T-cell (primary cell): ENCODE data around the gene CELF2. TPM values are rescaled to one million over a fixed set of nuclear protein-coding genes. Genes with fewer than 3 reads are reported as not detected.

Source experiments
- ATAC-seq, 4 experiments: fragments of 200-7000 bp in 3 of 4; fragments of 150-1000 bp in 1 of 4; cut with Tn5 transposase; replicated peaks in 1 of 4; 1 replicate in 3 of 4; 2 replicates in 1 of 4; pipeline ENCODE4 v1.10.0; 2021; ENCODE audit warnings: moderate library complexity in 3 of 4, mild to moderate bottlenecking in 2 of 4, moderate number of reproducible peaks in 1 of 4
- CTCF ChIA-PET, 2 donors: fragments of 300-600 bp; sonication (Branson Sonifier 250); formaldehyde crosslinking; loops; one replicate each; lab custom pipeline; 2022; ENCODE audit warnings: antibody characterized with exemption in 2 of 2; lab: Charles Lee
- POLR2A ChIA-PET, 2 donors: fragments of 300-600 bp; sonication (Branson Sonifier 250); formaldehyde crosslinking; loops; one replicate each; lab custom pipeline; 2022; ENCODE audit warnings: antibody characterized with exemption in 2 of 2; lab: Charles Lee
- DNase-seq, 35 experiments: peaks; one replicate each; pipeline versions ENCODE4 v3.0.0 to v3.0.0-alpha.2; 2013 to 2023
- H3K27ac ChIP-seq: one replicate; pipeline ENCODE4 v1.5.1; 2013; ENCODE audit warnings: low read length
- H3K27me3 ChIP-seq, 2 experiments: replicated peaks in 1 of 2; 1 replicate in 1 of 2; 2 replicates in 1 of 2; pipeline versions ENCODE4 v1.6.1 to v1.7.0; 2013; ENCODE audit warnings: low read length in 1 of 2, mixed read lengths in 1 of 2; ENCODE audit not compliant: control insufficient read depth in 2 of 2, insufficient read depth in 2 of 2; ENCODE audit errors: extremely low read depth in 1 of 2
- H3K36me3 ChIP-seq, 2 donors: 1 replicate in 1 of 2; 2 replicates in 1 of 2; pipeline versions ENCODE4 v1.6.1 to v1.7.0; 2013; ENCODE audit warnings: low read length in 1 of 2; ENCODE audit not compliant: control insufficient read depth in 2 of 2, insufficient read depth in 1 of 2; ENCODE audit errors: extremely low read depth in 1 of 2
- H3K4me1 ChIP-seq, 2 experiments: 1 replicate in 1 of 2; 2 replicates in 1 of 2; pipeline versions ENCODE4 v1.6.1 to v1.7.0; 2013; ENCODE audit warnings: low read length in 2 of 2, mixed read lengths in 1 of 2; ENCODE audit not compliant: insufficient read depth in 2 of 2, control insufficient read depth in 1 of 2; ENCODE audit errors: extremely low read depth in 1 of 2
- H3K4me3 ChIP-seq, 2 donors: 1 replicate in 1 of 2; 2 replicates in 1 of 2; pipeline versions ENCODE4 v1.5.1 to v1.7.0; 2013; ENCODE audit warnings: mild to moderate bottlenecking in 2 of 2, low read length in 1 of 2, moderate library complexity in 1 of 2; ENCODE audit not compliant: control insufficient read depth in 1 of 2; ENCODE audit errors: extremely low read depth in 1 of 2
- H3K9me3 ChIP-seq: 2 replicates; pipeline ENCODE4 v1.7.0; 2013
- H3K27ac Mint-ChIP-seq, 2 donors: one replicate each; pipeline ENCODE4 v1.8.0; 2020 to 2021; ENCODE audit warnings: mild to moderate bottlenecking in 2 of 2, mixed read lengths in 2 of 2
- H3K27me3 Mint-ChIP-seq, 2 donors: one replicate each; pipeline ENCODE4 v1.8.0; 2021 to 2022; ENCODE audit warnings: mixed read lengths in 2 of 2
- H3K36me3 Mint-ChIP-seq: one replicate; pipeline ENCODE4 v1.8.0; 2021; ENCODE audit warnings: mixed read lengths
- H3K4me1 Mint-ChIP-seq, 3 donors: one replicate each; pipeline ENCODE4 v1.8.0; 2020 to 2022; ENCODE audit warnings: mixed read lengths in 3 of 3, mild to moderate bottlenecking in 1 of 3
- H3K4me3 Mint-ChIP-seq, 3 donors: one replicate each; pipeline ENCODE4 v1.8.0; 2020 to 2022; ENCODE audit warnings: mild to moderate bottlenecking in 3 of 3, mixed read lengths in 3 of 3, moderate library complexity in 3 of 3
- H3K9me3 Mint-ChIP-seq, 3 donors: one replicate each; pipeline ENCODE4 v1.8.0; 2020 to 2022; ENCODE audit warnings: mixed read lengths in 3 of 3
- WGBS: methylation state at CpG from one replicate; pipeline ENCODE4 v1.1.5; 2013; ENCODE audit warnings: missing lambda C conversion rate; ENCODE audit not compliant: insufficient coverage; 5-methylcytosine and 5-hydroxymethylcytosine counted together
- total RNA-seq, 35 experiments: library from RNA in 6 of 35; stranded (reverse) in 6 of 35; fragments of 120-200 nt in 1 of 35; gene quantifications; one replicate each; pipeline versions ENCODE4 v1.2.1 to v1.2.4 and lab custom pipeline; 2013 to 2026

CELF2 gene
- total RNA-seq, 5 donors from 2014 or later (not counting 1 experiment from before 2014, with no cell fraction given), result 149 to 225 (median 166) TPM

DNA sequence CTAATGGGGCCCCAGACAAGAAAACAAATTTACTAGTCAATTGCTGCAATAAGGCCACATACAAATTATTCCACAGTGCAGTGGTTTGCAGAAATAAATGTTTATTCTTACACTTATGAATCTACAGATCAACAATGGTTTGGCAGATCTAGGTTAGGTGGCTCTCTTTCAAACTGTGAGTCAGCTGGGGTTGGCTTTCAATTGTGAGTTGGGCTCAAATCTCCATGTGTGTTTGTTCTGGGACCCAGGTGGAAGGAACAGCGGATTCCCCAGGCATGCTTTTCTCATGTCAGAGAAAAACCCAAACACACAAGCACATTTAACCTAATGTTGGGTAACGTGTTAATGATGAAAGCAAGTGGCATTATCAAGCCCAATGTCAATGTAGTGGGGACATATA is 25.6 kb upstream of the CELF2 start:
- Mint-ChIP-seq H3K4me1 (no peaks in the 10 kb centered on the region), H3K36me3 (no peaks in the 10 kb centered on the region), H3K4me3 (no peak overlapping the region), H3K9me3 (peaks cover 2 to 6% (median 6%) of the 10 kb centered on the region in 3 donors), H3K27ac (no peak overlapping the region), H3K27me3 (peaks cover 18 to 29% of the 10 kb centered on the region in 2 donors)
- DNase-seq (no peak), ATAC-seq (no peak)
- Histone ChIP-seq H3K4me3 (no peak overlapping the region), H3K36me3 (no peaks in the 10 kb centered on the region), H3K27me3 (no peaks in the 10 kb centered on the region), H3K9me3 (no peaks in the 10 kb centered on the region), H3K4me1 (peaks cover 0 to 2% of the 10 kb centered on the region in 2 experiments), H3K27ac (no peak overlapping the region)
- CTCF ChIA-PET, result no interaction called here
- no CpG with 5 or more reads among the region's 2 CpGs for WGBS
- POLR2A ChIA-PET, result no interaction called here

DNA sequence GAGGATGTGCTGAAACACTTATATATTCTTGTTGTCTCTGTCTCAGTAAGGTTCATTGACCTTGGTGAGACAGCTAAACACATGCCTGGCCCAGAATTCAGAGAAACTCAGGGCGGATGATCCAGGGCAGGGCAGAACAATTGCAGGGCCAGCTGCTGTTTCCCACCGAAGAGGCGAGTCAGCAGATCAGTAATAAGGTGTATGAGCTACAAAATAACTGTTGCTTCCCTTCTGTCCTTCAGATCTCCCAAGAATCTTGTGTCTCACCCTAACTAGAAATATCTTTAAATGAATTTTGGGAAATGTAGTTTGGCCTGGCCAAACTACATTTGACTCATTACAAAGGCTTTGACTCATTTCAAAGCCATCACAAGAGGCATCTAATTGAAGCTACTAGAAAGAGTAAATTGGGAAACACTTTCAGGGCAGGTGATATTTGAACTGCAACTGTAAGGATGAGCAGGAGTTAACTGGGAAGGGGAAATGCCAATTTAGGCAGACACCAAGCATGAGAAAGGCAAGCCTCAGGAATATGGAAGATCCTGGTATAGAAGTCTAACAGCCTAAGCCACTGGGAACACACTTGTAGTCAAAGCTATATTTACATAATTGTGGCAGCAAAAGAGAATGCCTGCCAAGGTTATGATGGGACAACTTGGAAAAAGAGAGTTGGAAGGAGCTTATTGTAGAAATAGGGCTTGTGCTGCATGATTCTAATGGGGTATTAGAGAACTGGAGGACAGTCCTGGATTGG is 24.5 kb upstream of the CELF2 start:
- DNase-seq, result no peak

DNA sequence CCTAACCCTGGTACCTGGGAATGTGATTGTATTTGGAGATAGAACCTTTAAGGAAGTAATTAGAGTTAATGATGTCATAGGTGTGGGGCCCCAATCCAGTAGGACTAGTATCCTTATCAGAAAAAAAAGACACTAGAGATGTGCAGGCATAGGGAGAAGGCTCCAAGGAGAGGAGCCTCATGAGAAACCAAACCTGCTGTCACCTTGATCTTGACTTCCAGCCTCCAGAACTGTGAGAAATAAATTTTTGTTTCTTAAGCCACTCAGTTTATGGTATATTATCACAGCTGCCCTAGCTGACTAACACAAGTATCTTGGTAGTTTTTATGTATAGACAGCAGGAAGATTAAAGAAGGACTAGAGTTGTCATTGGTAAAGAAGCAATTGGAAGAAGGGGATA is 23.9 kb upstream of the CELF2 start:
- Mint-ChIP-seq H3K27ac (no peak overlapping the region), H3K27me3 (peaks cover 15 to 27% of the 10 kb centered on the region in 2 donors), H3K9me3 (peaks cover 2 to 11% (median 11%) of the 10 kb centered on the region in 3 donors), H3K4me1 (no peaks in the 10 kb centered on the region), H3K4me3 (no peak overlapping the region), H3K36me3 (no peaks in the 10 kb centered on the region)
- Histone ChIP-seq H3K9me3 (no peaks in the 10 kb centered on the region), H3K36me3 (no peaks in the 10 kb centered on the region), H3K27me3 (no peaks in the 10 kb centered on the region), H3K4me3 (no peak overlapping the region), H3K27ac (no peak overlapping the region), H3K4me1 (peaks cover 0 to 2% of the 10 kb centered on the region in 2 experiments)
- DNase-seq, result no peak
- ChIA-PET POLR2A (no interaction called here), CTCF (no interaction called here)
- no peak for ATAC-seq

More for the DNA sequence above, 24.5 kb upstream of the CELF2 start:
- Mint-ChIP-seq H3K27ac (no peak overlapping the region), H3K4me1 (no peaks in the 10 kb centered on the region), H3K27me3 (peaks cover 16 to 27% of the 10 kb centered on the region in 2 donors), H3K9me3 (peaks cover 2 to 11% (median 11%) of the 10 kb centered on the region in 3 donors), H3K36me3 (no peaks in the 10 kb centered on the region), H3K4me3 (no peak overlapping the region)
- ATAC-seq, result no peak
- Histone ChIP-seq H3K4me1 (peaks cover 0 to 2% of the 10 kb centered on the region in 2 experiments), H3K27me3 (no peaks in the 10 kb centered on the region), H3K27ac (no peak overlapping the region), H3K36me3 (no peaks in the 10 kb centered on the region), H3K9me3 (no peaks in the 10 kb centered on the region), H3K4me3 (no peak overlapping the region)
- CTCF ChIA-PET, result no interaction called here
- POLR2A ChIA-PET, result no interaction called here
- 88% methylated on average over 1 of the region's 3 CpGs for WGBS

DNA sequence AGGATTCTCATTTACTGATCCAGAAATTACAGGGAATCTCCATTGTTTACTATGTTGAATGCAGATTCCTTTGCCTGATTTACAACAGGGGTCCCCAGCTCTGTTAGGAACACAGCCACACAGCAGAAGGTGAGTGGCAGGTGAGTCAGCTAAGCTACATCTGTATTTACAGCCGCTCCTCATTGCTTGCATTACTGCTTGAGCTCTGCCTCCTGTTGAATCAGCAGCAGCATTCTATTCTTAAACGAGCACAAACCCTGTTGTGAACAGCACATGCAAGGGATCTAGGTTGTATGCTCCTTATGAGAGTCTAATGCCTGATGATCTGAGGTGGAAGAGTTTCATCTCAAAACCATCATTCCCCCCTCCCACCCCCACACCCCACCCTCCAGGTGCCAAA is 23.3 kb upstream of the CELF2 start:
- no peak overlapping the region for H3K4me3 ChIP-seq
- Mint-ChIP-seq H3K4me3 (no peak overlapping the region), H3K27ac (no peak overlapping the region), H3K4me1 (no peaks in the 10 kb centered on the region), H3K27me3 (peaks cover 15 to 24% of the 10 kb centered on the region in 2 donors), H3K9me3 (peaks cover 2 to 11% (median 11%) of the 10 kb centered on the region in 3 donors), H3K36me3 (no peaks in the 10 kb centered on the region)
- no peaks in the 10 kb centered on the region for H3K36me3 ChIP-seq
- no peak for ATAC-seq
- H3K27ac ChIP-seq, result no peak overlapping the region
- no peak for DNase-seq
- H3K9me3 ChIP-seq, result no peaks in the 10 kb centered on the region
- ChIA-PET CTCF (interaction anchor here in 1 of 2 donors (0.6 kb wide), 1 partner anchor 35 kb away, joined by 3 read pairs; no protein-coding TSS in a partner anchor), POLR2A (no interaction called here)
- no peaks in the 10 kb centered on the region for H3K27me3 ChIP-seq
- H3K4me1 ChIP-seq, result peaks cover 0 to 2% of the 10 kb centered on the region in 2 experiments
- WGBS, result 100% methylated on average over 1 of the region's 2 CpGs

DNA sequence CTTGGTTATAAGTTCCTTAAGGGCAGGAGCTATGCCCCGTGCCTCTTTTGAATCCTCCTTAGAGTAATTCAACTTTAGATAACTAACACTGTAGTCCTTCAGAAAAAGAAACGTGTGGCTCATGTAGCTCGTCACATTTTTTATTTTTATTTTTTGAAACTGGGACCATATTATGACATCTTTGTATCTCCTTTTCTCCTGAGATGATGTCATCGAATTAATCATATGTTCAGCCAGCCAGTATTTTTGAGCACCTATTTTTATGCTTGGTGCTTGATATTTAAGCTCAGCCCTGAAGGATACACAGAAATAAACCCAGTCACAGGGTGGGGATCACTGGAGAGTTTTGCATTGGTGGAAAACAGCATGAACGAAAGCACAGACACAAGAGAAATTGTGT is 22.6 kb upstream of the CELF2 start:
- Histone ChIP-seq H3K27me3 (no peaks in the 10 kb centered on the region), H3K4me3 (no peak overlapping the region), H3K36me3 (no peaks in the 10 kb centered on the region), H3K27ac (no peak overlapping the region), H3K9me3 (no peaks in the 10 kb centered on the region), H3K4me1 (peaks cover 0 to 2% of the 10 kb centered on the region in 2 experiments)
- Mint-ChIP-seq H3K4me1 (no peaks in the 10 kb centered on the region), H3K4me3 (no peak overlapping the region), H3K9me3 (peaks cover 2 to 11% (median 11%) of the 10 kb centered on the region in 3 donors), H3K27me3 (peaks cover 15 to 23% of the 10 kb centered on the region in 2 donors), H3K27ac (no peak overlapping the region), H3K36me3 (no peaks in the 10 kb centered on the region)
- ATAC-seq (no peak), DNase-seq (no peak)
- 88% methylated on average over 1 of the region's 5 CpGs for WGBS
- CTCF ChIA-PET, result interaction anchor here in 1 of 2 donors (0.6 kb wide), 1 partner anchor 36 kb away, joined by 3 read pairs; no protein-coding TSS in a partner anchor
- POLR2A ChIA-PET, result no interaction called here

DNA sequence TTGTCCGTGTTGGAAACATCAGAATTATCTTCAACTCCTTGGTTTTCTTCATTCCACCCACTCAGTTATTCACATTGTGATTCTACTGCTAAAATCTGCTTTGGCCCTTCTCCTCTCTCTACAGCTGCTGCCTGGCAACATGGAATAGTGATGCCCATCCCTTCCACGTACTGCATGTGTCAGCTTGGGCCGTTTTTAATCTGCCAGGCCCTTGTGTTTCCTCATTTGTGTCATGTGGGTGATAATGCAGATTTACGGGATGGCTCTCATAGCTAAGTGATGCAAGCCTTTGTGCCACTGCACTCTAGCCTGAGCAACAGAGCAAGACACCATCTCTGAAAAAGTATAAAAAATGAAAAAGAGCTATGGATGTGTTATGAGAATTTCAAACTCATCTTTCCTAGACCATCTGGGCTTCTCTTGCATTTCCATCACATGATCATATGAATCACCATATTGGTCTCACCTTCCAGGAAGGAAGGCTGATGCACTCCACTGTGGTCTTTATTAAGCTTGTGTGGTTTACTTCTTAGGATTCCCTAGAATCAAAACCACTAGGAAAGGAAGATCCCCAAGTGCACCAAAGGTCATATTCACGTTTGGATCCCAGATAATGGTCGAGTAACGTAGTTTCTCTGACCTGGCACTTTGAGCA is 20.6 kb upstream of the CELF2 start:
- Mint-ChIP-seq H3K36me3 (no peaks in the 10 kb centered on the region), H3K27me3 (peaks cover 15 to 23% of the 10 kb centered on the region in 2 donors), H3K9me3 (peaks cover 2 to 11% (median 11%) of the 10 kb centered on the region in 3 donors), H3K27ac (no peak overlapping the region), H3K4me3 (no peak overlapping the region), H3K4me1 (no peaks in the 10 kb centered on the region)
- CTCF ChIA-PET, result no interaction called here
- H3K36me3 ChIP-seq, result no peaks in the 10 kb centered on the region
- no peaks in the 10 kb centered on the region for H3K9me3 ChIP-seq
- ATAC-seq, result no peak
- H3K27me3 ChIP-seq, result no peaks in the 10 kb centered on the region
- POLR2A ChIA-PET, result interaction anchor here in 1 of 2 donors (0.7 kb wide), 1 partner anchor 42 kb away, joined by 3 read pairs; no protein-coding TSS in a partner anchor
- no peaks in the 10 kb centered on the region for H3K4me1 ChIP-seq
- no peak for DNase-seq
- 64% methylated on average over 3 of the region's 7 CpGs for WGBS
- H3K4me3 ChIP-seq, result no peak overlapping the region
- no peak overlapping the region for H3K27ac ChIP-seq
